ENCODE measurements around the gene CNDP1. TPM values are rescaled to one million over a fixed set of nuclear protein-coding genes. Genes with fewer than 3 reads are reported as not detected.

Gene CNDP1
- total RNA-seq, 1 experiment from 2014 or later, result not detected

DNA sequence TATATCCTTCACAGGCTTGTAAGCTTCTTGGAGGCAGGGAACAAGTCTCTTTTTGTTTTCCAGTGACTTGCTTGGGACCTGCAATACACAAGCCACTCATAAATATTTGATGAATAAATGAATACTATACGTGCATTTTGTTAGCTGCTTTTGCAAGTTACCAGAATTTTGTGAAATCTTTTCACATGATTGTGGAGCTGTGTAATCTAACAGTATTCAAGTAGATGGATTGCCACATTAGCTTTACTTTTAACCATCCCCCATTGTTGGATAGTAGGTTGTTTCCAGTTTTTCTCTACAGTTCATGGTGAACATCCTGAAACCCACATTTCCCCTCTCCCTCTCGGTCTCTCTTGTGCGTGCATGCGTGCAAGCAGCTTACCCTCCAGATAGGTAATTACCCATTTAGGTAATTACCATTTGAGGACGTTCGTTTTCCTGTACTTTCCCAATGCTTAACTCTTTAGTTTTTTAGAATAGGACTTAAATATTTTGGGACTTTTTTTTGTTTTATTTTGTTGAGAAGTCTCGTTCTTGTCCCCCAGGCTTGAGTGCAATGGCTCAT, 75.8 kb downstream of the CNDP1 start:
- Mint-ChIP-seq H3K27ac (ENCODE audit: unreplicated experiment) (no peak overlapping the region), H3K36me3 (ENCODE audit: insufficient read depth, unreplicated experiment) (no peaks in the 10 kb centered on the region), H3K4me1 (ENCODE audit: low read depth, unreplicated experiment) (no peaks in the 10 kb centered on the region), H3K4me3 (ENCODE audit: low read depth, unreplicated experiment) (no peak overlapping the region), H3K9me3 (ENCODE audit: low read depth, unreplicated experiment) (no peaks in the 10 kb centered on the region), H3K27me3 (ENCODE audit: unreplicated experiment) (no peaks in the 10 kb centered on the region)
- DNase-seq, result no peak
- BruUV-seq (replicated peaks), result no TSS peak
- intact Hi-C loops (cut with micrococcal nuclease; ENCODE audit: unreplicated experiment), result no loop called here
- TF ChIP-seq CTCF (IDR thresholded peaks at IDR 0.05; ENCODE audit: unreplicated experiment), result no peak
- CTCF ChIA-PET, result no interaction called here

DNA sequence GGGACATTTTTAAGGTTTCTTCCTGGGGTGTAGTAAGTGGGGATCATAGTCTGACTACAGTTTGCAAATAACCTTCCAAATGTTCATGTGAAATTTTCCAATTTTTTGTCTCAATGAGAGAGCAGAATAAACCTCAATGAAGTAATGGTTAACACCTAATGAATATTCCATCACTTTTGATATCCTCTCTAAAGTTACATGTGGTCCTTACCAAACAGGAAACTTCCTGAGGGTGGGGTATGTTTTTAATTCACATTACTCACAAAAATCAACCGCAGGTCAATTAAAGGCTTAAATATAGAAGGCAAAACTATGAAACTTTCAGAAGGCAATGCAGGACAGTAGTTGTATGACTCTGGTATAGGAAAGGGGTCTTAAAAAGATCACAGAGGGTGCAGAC, 76.6 kb downstream of the CNDP1 start:
- Mint-ChIP-seq H3K4me3 (ENCODE audit: low read depth, unreplicated experiment) (no peak overlapping the region), H3K27ac (ENCODE audit: unreplicated experiment) (no peak overlapping the region), H3K27me3 (ENCODE audit: unreplicated experiment) (no peaks in the 10 kb centered on the region), H3K36me3 (ENCODE audit: insufficient read depth, unreplicated experiment) (no peaks in the 10 kb centered on the region), H3K4me1 (ENCODE audit: low read depth, unreplicated experiment) (no peaks in the 10 kb centered on the region), H3K9me3 (ENCODE audit: low read depth, unreplicated experiment) (no peaks in the 10 kb centered on the region)
- TF ChIP-seq CTCF (IDR thresholded peaks at IDR 0.05; ENCODE audit: unreplicated experiment), result no peak
- DNase-seq, result no peak
- CTCF ChIA-PET, result no interaction called here
- intact Hi-C loops (cut with micrococcal nuclease; ENCODE audit: unreplicated experiment), result no loop called here
- BruUV-seq (replicated peaks), result no TSS peak

GRCh38 chr18:74611765-74612164, 77.5 kb downstream of the CNDP1 start:
- Mint-ChIP-seq H3K27ac (ENCODE audit: unreplicated experiment) (no peak overlapping the region), H3K4me1 (ENCODE audit: low read depth, unreplicated experiment) (no peaks in the 10 kb centered on the region), H3K9me3 (ENCODE audit: low read depth, unreplicated experiment) (no peaks in the 10 kb centered on the region), H3K27me3 (ENCODE audit: unreplicated experiment) (no peaks in the 10 kb centered on the region), H3K36me3 (ENCODE audit: insufficient read depth, unreplicated experiment) (no peaks in the 10 kb centered on the region), H3K4me3 (ENCODE audit: low read depth, unreplicated experiment) (no peak overlapping the region)
- DNase-seq, result no peak
- CTCF ChIA-PET, result no interaction called here
- no peak for TF ChIP-seq CTCF (IDR thresholded peaks at IDR 0.05; ENCODE audit: unreplicated experiment)
- no TSS peak for BruUV-seq (replicated peaks)
- intact Hi-C loops (cut with micrococcal nuclease; ENCODE audit: unreplicated experiment), result no loop called here

GRCh38 chr18:74613381-74613780, 79.1 kb downstream of the CNDP1 start:
- TF ChIP-seq CTCF (IDR thresholded peaks at IDR 0.05; ENCODE audit: unreplicated experiment), result no peak
- CTCF ChIA-PET, result no interaction called here
- no peaks in the 10 kb centered on the region for H3K27me3 Mint-ChIP-seq (ENCODE audit: unreplicated experiment)
- intact Hi-C loops (cut with micrococcal nuclease; ENCODE audit: unreplicated experiment), result no loop called here
- H3K4me3 Mint-ChIP-seq (ENCODE audit: low read depth, unreplicated experiment), result no peak overlapping the region
- no TSS peak for BruUV-seq (replicated peaks)
- DNase-seq, result no peak
- H3K36me3 Mint-ChIP-seq (ENCODE audit: insufficient read depth, unreplicated experiment), result no peaks in the 10 kb centered on the region
- H3K9me3 Mint-ChIP-seq (ENCODE audit: low read depth, unreplicated experiment), result no peaks in the 10 kb centered on the region
- no peak overlapping the region for H3K27ac Mint-ChIP-seq (ENCODE audit: unreplicated experiment)
- no peaks in the 10 kb centered on the region for H3K4me1 Mint-ChIP-seq (ENCODE audit: low read depth, unreplicated experiment)
